ENCODE results near the gene ECEL1.

Gene ECEL1

GRCh38 chr2:232497348-232497747 lies 9.7 kb upstream of the ECEL1 start:
- peak; percentile 46 for DNase-seq

DNA sequence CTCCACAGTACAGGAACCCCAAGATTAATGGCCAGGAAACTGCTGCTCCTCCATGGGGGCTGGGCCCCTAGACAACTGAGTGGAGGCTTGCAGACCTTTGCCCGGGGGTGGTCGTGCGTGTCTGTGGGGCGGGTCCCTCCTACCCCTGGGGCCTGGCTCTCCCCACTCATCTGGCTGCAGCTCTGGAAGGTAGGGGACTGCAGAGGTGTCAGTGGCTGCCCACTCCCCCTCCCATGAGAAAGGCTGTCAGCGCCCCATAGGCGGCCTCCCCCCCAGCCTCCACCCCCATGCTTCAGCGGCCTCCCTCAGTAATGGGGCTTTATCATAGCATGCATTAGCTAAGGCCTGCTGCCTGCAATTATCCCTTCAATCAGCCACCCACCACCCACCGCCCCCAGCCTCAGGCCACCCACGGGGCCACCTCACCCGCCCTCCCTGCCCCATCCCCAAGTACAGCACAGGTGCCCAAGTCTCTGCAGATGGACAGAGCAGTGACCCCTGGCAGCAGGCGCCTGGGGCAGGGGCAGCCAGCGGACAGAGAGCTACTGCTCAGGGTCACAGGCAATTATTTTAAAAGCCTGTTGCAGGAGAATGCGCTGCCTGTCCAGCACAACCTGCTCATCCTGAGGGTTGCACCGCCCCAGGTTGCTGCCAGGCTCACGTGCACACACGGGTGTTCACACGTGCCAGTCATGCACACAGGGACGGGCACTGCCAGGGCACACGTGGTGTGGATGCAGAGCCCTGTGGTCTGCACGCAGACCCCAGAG lies 9.1 kb upstream of the ECEL1 start:
- peak; percentile 50 for DNase-seq

DNA sequence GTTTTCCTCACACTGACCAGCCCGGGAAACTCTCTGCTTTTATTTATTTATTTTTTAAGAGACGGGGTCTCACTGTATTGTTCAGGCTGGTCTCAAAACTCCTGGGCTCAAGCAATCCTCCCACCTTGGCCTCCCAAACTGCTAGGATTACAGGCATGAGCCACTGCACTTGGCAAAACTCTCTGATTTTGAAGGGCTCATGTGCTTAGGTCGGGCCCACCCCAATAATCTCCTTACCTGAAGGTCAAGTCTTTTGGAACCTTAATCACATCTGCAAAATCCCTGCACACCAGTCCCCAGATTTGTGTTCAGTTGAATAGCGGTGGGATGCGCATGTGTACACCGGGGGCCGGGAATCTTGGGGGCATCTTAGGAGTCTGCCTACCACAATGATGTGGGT lies 7.7 kb upstream of the ECEL1 start:
- no peak for DNase-seq

- DNase-seq = no peak
Observed at GRCh38 chr2:232494542-232494941, 6.9 kb upstream of the ECEL1 start.

DNA sequence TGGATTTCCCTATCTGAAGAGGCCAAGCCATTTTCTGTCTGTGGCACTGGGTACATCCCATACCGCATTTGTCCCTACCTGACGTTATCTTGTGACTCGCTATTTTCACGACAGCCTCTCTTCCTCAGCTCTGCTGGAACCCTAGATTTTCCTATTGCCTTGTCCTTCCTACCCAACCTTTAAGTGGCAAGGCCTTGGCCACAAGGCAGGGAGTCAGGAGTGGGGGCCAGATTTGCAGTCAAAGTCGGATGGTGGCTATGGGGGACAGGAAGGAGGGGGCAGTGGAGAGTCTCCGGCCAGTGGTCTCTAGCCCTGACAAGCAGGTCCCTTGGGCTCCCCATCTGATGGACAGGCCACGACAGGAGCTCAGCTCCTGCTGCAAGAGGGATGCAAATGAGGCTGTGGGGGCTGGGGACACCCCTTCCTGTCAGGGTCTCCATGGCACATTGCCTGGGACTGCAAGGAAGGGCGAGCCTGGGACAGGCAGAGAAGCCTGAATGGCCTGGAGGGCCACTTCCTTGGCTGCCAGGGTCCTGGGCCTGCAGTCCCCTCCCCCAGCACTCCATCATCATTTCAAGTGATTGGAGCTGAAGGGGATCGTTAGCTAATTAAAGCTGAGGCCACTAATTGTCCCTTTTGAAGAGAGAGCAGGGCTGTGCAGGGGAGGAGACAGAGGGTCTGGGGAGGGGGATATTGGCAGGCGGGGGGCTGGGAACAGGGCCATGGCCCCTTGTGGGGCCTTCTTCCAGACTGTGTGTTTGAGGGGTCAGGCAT lies 6.3 kb upstream of the ECEL1 start:
- DNase-seq = peak; percentile 71

GRCh38 chr2:232492963-232493700 lies 5.5 kb upstream of the ECEL1 start:
- no peak for DNase-seq

- no peak for DNase-seq
Observed at GRCh38 chr2:232492236-232492848, 4.7 kb upstream of the ECEL1 start.

- DNase-seq = no peak
Observed at GRCh38 chr2:232491139-232491780, 3.6 kb upstream of the ECEL1 start.

DNA sequence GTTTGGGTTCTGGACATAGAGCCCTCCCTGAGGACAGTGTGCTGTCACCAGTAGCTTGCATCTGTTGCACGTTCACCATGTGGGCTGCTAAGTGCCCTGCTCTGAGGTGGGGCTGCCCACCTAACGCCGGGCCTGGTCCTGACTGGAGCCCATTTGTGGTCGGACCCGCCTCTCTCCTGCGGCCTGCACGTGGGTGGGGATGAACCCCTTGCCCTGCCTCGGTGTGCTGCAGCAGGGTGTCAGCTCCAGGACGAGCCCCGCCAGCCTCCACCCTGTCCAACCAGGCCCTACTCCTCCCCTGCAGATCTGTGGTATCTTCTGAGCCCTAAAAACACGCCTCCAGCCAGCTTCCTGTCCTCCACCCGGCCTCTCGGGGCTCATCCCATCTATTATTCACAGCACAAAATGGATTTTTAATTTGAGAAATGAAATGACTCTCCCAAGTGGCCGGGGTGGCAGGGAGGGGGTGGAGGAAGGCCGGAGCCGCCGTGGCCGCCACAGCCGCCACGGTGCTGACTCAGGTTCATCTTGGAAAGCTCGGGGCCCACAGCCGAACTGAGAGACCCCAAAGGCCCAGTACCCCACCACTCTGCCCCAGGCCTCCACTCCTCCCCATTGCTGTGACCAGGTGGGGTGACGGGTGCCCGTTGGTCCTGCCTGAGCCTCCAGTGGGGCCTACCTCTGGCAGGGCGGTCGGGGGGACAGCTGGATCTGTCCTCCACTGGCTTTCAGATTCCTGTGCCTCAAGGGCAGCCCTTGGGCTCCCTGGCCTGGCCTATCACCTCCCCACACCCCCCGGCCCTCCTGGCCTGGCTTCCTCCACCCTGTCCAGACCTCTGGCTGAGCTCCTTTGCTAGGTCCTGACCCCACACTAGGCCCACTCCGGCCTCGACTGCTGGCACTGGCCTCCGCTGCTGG lies 2.8 kb upstream of the ECEL1 start:
- peak; percentile 48 for DNase-seq

DNA sequence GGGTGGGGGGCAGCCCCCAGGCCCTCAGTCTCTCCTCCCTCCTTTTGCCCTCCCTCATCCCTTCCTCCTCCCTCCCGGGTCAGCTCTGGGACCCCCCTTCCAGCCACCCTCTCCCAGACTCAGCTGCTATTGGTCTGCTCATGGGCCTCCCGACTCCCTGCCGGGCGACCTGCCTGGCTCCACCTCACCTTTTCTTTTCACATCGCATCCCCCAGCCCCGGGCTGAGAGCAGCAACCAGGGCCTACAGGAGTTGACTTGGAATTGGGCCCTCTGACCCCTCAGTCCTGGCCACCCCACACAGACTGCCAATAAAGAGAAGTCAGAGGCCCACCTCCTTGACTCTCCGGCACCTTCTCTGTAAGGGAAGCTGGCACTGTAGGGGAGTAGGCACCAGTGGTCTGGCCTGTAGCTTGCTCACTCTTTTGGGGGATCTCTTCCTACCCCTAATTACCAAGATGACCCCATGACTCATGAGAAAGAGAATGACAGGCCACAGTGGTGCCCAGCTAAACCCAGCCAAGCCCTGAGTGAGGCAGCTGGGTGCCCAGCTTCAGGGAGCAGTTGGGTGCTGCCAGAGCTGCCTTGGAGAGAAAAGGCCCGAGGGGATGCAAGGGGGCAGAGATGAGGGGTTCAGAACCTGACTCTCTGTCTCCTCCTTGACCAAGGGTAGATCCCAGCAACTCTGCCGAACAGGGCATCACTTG lies 2.0 kb upstream of the ECEL1 start:
- no peak for DNase-seq

DNA sequence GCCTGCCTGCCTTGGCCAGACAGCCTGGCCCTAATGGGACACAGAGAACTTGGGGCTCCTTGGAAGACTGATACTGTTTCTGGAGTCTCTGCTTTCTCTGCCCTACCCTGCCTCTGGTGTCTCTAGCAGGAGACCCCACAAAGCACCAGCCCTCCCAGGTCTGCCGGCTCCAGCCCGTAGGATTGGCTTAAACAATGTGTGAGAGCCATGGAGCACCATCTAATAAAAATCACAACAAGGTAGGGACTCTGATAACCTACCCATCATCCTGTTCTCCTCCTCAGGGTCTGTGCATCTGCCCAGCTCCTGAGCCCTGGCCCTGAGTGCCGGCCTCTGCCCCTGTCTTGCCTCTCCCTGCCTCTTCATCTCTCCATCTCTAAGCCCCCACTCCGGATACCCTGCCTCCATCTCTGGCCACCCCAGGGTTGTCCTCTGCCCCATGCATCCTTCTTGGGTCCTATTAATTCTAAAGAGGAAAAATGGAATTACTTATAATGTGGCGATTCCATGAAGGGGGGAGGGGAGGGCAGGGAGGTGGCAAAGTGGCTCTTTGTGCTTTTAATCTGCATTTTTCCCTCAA lies 1.2 kb upstream of the ECEL1 start:
- DNase-seq = no peak

GRCh38 chr2:232488097-232488711 lies 570 bp upstream of the ECEL1 start:
- peak; percentile 52 for DNase-seq

DNA sequence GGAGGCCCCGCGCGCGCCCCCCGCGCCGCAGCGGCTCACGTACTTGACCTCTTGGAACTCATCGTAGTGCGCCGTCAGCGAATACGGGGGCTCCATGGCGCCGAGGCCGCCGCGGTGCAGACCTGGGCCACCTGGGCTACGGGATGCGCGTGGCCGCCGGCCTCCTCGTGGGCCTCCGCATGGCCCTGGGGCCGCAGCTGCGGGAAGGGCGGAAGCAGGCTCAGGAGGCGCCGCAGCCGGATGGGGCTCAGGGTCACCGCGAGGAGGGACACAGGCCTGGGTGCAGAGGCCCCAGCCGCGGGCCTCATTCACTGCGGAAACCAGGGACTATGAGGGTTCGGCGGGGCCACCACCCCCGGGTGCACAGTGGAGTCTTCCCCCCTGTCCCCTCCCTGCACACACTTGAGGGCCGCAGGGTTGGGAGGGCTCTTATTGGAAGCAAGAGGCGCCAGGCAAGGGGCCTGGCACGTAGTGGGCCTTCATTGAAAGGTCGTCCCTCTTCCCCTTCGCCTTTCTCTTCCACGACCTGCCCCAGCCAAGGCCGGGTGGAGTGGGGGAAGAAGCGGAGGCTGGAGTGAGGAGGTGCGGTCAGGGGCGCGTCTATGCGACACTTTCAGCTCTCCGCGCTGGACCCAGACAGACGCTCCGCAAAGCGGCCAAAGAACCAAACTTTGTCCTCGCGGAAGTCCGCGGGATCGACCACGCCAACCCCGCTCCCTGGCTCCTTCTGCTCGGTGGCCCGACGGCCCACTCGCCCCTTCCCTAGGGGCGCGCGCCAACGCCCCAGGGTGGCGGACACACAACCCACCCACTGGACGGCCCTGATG lies 863 bp downstream of the ECEL1 start:
- DNase-seq = peak; percentile 25

DNA sequence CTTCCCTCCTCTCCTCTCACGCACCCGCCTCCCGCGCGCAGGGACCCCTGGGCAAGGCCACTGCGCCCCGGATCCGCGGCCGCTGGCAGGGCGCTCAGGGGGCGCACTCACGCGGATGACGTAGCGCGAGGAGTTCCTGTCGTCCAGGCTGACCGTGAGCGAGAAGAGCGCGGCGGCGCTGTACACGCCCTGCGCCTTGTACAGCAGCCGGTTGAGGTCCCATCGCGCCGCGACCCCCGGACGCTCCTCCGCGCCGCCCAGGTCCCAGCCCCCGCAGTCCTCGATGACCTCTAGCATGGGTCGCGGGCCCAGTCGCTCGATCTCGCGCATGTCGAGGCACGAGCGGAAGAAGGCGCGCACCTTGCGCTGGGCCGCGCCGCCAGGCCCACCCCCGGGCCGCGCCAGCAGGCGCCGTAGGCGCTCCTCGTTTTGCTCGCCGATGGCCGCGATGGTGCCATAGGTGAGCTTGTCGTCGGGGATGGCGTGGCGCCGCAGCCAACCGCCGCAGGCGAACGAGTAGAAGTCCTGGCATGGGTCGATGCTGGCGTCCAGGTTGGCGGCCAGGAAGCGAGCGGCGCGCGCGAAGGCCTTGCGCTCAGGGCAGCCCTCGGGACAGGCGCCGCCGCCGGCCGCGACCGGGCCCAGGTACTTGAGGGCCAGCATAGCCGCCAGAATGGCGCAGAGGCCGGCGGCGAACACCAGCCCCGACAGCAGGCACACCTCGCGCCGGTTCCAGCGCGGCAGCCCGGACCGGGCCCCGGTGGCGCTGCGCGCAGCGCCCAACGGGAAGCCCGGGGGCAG lies 1.7 kb downstream of the ECEL1 start:
- peak; percentile 70 for DNase-seq

DNA sequence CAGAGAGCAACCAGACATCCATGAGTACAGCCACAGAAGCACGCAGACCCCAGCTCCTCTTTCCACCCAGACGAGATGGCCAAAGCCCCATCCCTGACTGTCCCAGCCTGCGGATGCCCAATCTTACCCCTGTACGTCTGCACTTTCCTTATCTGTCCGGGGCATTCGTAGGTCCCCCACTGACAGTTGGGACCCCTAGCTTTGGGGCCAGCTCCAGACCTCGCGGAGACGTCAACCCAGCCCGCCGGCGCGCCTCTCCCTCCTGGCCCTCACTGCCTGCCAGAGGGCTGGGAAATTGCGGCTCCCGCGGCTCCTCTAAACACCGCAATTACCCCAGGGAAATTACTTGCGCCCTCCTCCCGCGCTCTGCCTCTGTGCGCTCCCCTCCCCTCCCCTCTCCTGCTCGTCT lies 2.3 kb downstream of the ECEL1 start:
- DNase-seq = no peak

GRCh38 chr2:232484628-232485347 lies 2.8 kb downstream of the ECEL1 start:
- no peak for DNase-seq

GRCh38 chr2:232483923-232484627 lies 3.6 kb downstream of the ECEL1 start:
- DNase-seq = no peak
